OCI-LY3 (cell line): Measurements from ENCODE around the gene CD248.
"Not testable (repeated sequence)": the region's sequence is repeated elsewhere in the genome, so short reads cannot be mapped to it uniquely, and the experiment has no call there.

Source experiments
- H2AFZ ChIP-seq: fragments of 200-600, 300-600 bp; shearing (Covaris generic); 2 replicates; pipeline ENCODE4 v1.6.0; 2014; ENCODE audit warnings: antibody characterized with exemption, low read depth, low read length
- H3K27ac ChIP-seq: fragments of 200-600, 300-600 bp; sonication (generic); 2 replicates; pipeline ENCODE4 v1.5.1; 2014; ENCODE audit warnings: mild to moderate bottlenecking, low read length, moderate library complexity, mixed read lengths
- H3K27me3 ChIP-seq: fragments of 200-600, 300-600 bp; sonication (generic); 2 replicates; pipeline ENCODE4 v1.6.1; 2014; ENCODE audit warnings: low read depth, low read length, mixed read lengths
- H3K36me3 ChIP-seq: fragments of 200-600, 300-600 bp; sonication (generic); replicated peaks from 2 replicates; pipeline ENCODE3; 2014; ENCODE audit warnings: low read depth, low read length, mixed read lengths
- H3K4me1 ChIP-seq: fragments of 300-600, 200-600 bp; sonication (generic); 2 replicates; pipeline ENCODE4 v1.6.1; 2014; ENCODE audit warnings: low read length, mixed read lengths
- H3K4me2 ChIP-seq: fragments of 200-600, 300-600 bp; sonication (generic); 2 replicates; pipeline ENCODE4 v1.6.1; 2014; ENCODE audit warnings: low read length, mixed read lengths
- H3K4me3 ChIP-seq: fragments of 300-600, 200-600 bp; sonication (generic); 2 replicates; pipeline ENCODE4 v1.5.1; 2014; ENCODE audit warnings: antibody characterized with exemption, mild to moderate bottlenecking, low read length, moderate library complexity
- H3K79me2 ChIP-seq: fragments of 300-600, 200-600 bp; shearing (Covaris generic); 2 replicates; pipeline ENCODE4 v1.6.1; 2014; ENCODE audit warnings: mild to moderate bottlenecking, low read length, mixed read lengths
- H3K9ac ChIP-seq: fragments of 300-600, 200-600 bp; shearing (Covaris generic); 2 replicates; pipeline ENCODE4 v1.6.0; 2014; ENCODE audit warnings: mild to moderate bottlenecking, low read length, moderate library complexity
- H3K9me3 ChIP-seq: fragments of 200-600, 300-600 bp; shearing (Covaris generic); 2 replicates; pipeline ENCODE4 v1.6.1; 2014; ENCODE audit warnings: low read length, mixed read lengths; ENCODE audit not compliant: insufficient read depth
- H4K20me1 ChIP-seq: fragments of 200-600, 300-600 bp; sonication (generic); 2 replicates; pipeline ENCODE4 v1.6.1; 2016; ENCODE audit warnings: low read length, mixed read lengths; ENCODE audit not compliant: insufficient read depth
- CTCF ChIP-seq: fragments of 200-600, 300-600 bp; sonication (generic); IDR thresholded peaks from 2 replicates; pipeline ENCODE4 v1.5.1; 2014; ENCODE audit warnings: antibody characterized with exemption, low read length, low read depth
- EZH2phosphoT487 ChIP-seq: fragments of 200-600 bp; shearing (Covaris generic); IDR thresholded peaks from 2 replicates; pipeline ENCODE4 v1.6.1; 2018; ENCODE audit warnings: antibody characterized with exemption, mixed run types, low read depth

Gene CD248

GRCh38 chr11:66359662-66360087, 42.8 kb upstream of the CD248 start:
- Histone ChIP-seq H3K9me3 (no peaks in the 10 kb centered on the region), H2AFZ (no peak overlapping the region), H3K36me3 (no peaks in the 10 kb centered on the region), H3K27ac (no peak overlapping the region), H3K9ac (no peak overlapping the region), H3K4me3 (no peak overlapping the region), H3K4me1 (no peaks in the 10 kb centered on the region), H4K20me1 (no peaks in the 10 kb centered on the region), H3K27me3 (no peaks in the 10 kb centered on the region), H3K4me2 (no peak overlapping the region), H3K79me2 (no peaks in the 10 kb centered on the region)
- TF ChIP-seq CTCF, result no peak
- no peak for TF ChIP-seq EZH2phosphoT487

- not testable (repeated sequence) for H2AFZ ChIP-seq, H3K9me3 ChIP-seq, H3K4me3 ChIP-seq, H3K4me2 ChIP-seq, H3K79me2 ChIP-seq, H3K9ac ChIP-seq, H3K27me3 ChIP-seq, H3K36me3 ChIP-seq, H4K20me1 ChIP-seq, H3K27ac ChIP-seq
- peaks cover 16% of the 10 kb centered on the region for H3K4me1 ChIP-seq
Measured at GRCh38 chr11:66350560-66351235, 33.9 kb upstream of the CD248 start.

- no peak overlapping the region for H3K4me2 ChIP-seq
- H2AFZ ChIP-seq, result no peak overlapping the region
- no peaks in the 10 kb centered on the region for H3K9me3 ChIP-seq
- no peaks in the 10 kb centered on the region for H3K27me3 ChIP-seq
- H3K27ac ChIP-seq, result no peak overlapping the region
- H3K9ac ChIP-seq, result no peak overlapping the region
- TF ChIP-seq CTCF, result no peak
- TF ChIP-seq EZH2phosphoT487, result no peak
- H3K36me3 ChIP-seq, result no peaks in the 10 kb centered on the region
- no peaks in the 10 kb centered on the region for H4K20me1 ChIP-seq
- H3K4me1 ChIP-seq, result peaks cover 23% of the 10 kb centered on the region
- no peak overlapping the region for H3K4me3 ChIP-seq
- peaks cover 12% of the 10 kb centered on the region for H3K79me2 ChIP-seq
Measured at GRCh38 chr11:66349084-66349386, 32.2 kb upstream of the CD248 start.

- H2AFZ ChIP-seq, result peak within 1 kb of the TSS; percentile 94
Measured at GRCh38 chr11:66347425-66348276, 30.8 kb upstream of the CD248 start, which contains the start of gene B4GAT1. Gene B4GAT1 (minus strand): TSS chr11:66347629. CDS start chr11:66347545, 84 bp downstream.

More at GRCh38 chr11:66347425-66348276, 30.8 kb upstream of the CD248 start, which contains the start of gene B4GAT1:
- peaks cover 5% of the 10 kb centered on the region for H3K36me3 ChIP-seq
- TF ChIP-seq CTCF (no peak), EZH2phosphoT487 (no peak)
- H3K27me3 ChIP-seq, result no peaks in the 10 kb centered on the region
- H3K79me2 ChIP-seq, result peaks cover 26% of the 10 kb centered on the region
- H4K20me1 ChIP-seq, result no peaks in the 10 kb centered on the region
- peak within 1 kb of the TSS; percentile 99 for H3K4me3 ChIP-seq
- no peaks in the 10 kb centered on the region for H3K9me3 ChIP-seq
- H3K4me1 ChIP-seq, result peaks cover 28% of the 10 kb centered on the region
- H3K4me2 ChIP-seq, result peak within 1 kb of the TSS; percentile 94
- H3K9ac ChIP-seq, result peak within 1 kb of the TSS; percentile 89
- H3K27ac ChIP-seq, result peak within 1 kb of the TSS; percentile 57
